HepG2 (cell line): ENCODE data around the gene TOR4A. TPM values are rescaled to one million over a fixed set of nuclear protein-coding genes. Genes with fewer than 3 reads are reported as not detected.

Experiments
- ATAC-seq: fragments of 200-7000 bp; cut with Tn5 transposase; 3 replicates; pipeline ENCODE4 v1.9.1; 2020; ENCODE audit warnings: mild to moderate bottlenecking, moderate library complexity
- BruUV-seq: library from RNA; stranded (reverse); fragments of 400-500 nt; replicated peaks from 2 replicates; lab custom pipeline; 2021; lab: Mats Ljungman, UMichigan
- CTCF ChIA-PET: fragments of 300-600 bp; formaldehyde crosslinking; extraction: SDS; loops from one replicate; lab custom pipeline; 2021; ENCODE audit warnings: low total read pairs, inconsistent platforms, low intra/inter-chr PET ratio; lab: Yijun Ruan, JAX
- POLR2A ChIA-PET: fragments of 350-600 bp; sonication (Branson Sonifier 250); formaldehyde crosslinking; loops from one replicate; lab custom pipeline; 2020; ENCODE audit warnings: antibody characterized with exemption, inconsistent platforms; lab: Yijun Ruan, JAX
- DNase-seq: peaks from one replicate; pipeline ENCODE4 v3.0.0-alpha.2; 2015; ENCODE audit warnings: low spot score
- FAIRE-seq: peaks from 3 replicates; lab custom pipeline; 2011; peaks lifted over from hg19 to GRCh38; lab: Jason Lieb, UNC
- H2AFZ ChIP-seq: one replicate; pipeline ENCODE4 v1.6.1; 2011; ENCODE audit warnings: low read length, inconsistent platforms
- H3K27ac ChIP-seq: fragments of 300-600 bp; 3 replicates; pipeline ENCODE4 v1.8.0; 2011; ENCODE audit warnings: mixed run types, mild to moderate bottlenecking, mixed read lengths, low read length, inconsistent platforms; ENCODE audit not compliant: insufficient read depth; ENCODE audit errors: extremely low read length
- H3K27me3 ChIP-seq, 2 experiments: fragments of 200-600 bp in 1 of 2; 2 replicates in 1 of 2; 3 replicates in 1 of 2; pipeline versions ENCODE4 v1.6.0 to v1.8.0; 2011; ENCODE audit warnings: low read length in 2 of 2, mild to moderate bottlenecking in 2 of 2, moderate library complexity in 2 of 2, inconsistent platforms in 1 of 2; ENCODE audit not compliant: insufficient read depth in 2 of 2, control insufficient read depth in 1 of 2
- H3K36me3 ChIP-seq, 2 experiments: fragments of 200-600 bp in 1 of 2; replicated peaks in 1 of 2; 2 replicates in 1 of 2; 3 replicates in 1 of 2; pipeline versions ENCODE4 v1.5.1 to v1.8.0; 2011; ENCODE audit warnings: low read length in 2 of 2, inconsistent platforms in 1 of 2; ENCODE audit not compliant: insufficient read depth in 2 of 2, control insufficient read depth in 1 of 2
- H3K4me1 ChIP-seq: 2 replicates; pipeline ENCODE4 v1.5.1; 2012; ENCODE audit warnings: low read length, inconsistent platforms; ENCODE audit not compliant: insufficient read depth
- H3K4me2 ChIP-seq: 2 replicates; pipeline ENCODE4 v1.6.0; 2011; ENCODE audit warnings: low read depth, low read length, inconsistent platforms
- H3K4me3 ChIP-seq, 3 experiments: fragments of 200-600 bp in 1 of 3; sonication (generic), shearing (Covaris generic) in 1 of 3; replicated peaks in 1 of 3; 2 replicates each; pipeline ENCODE4 v1.5.1; 2011 to 2016; ENCODE audit warnings: low read length in 3 of 3, inconsistent platforms in 2 of 3, low read depth in 2 of 3, mild to moderate bottlenecking in 2 of 3, control low read depth in 1 of 3, mixed read lengths in 1 of 3; ENCODE audit not compliant: insufficient read depth in 1 of 3
- H3K79me2 ChIP-seq: one replicate; pipeline ENCODE4 v1.6.1; 2011; ENCODE audit warnings: low read length, inconsistent platforms; ENCODE audit not compliant: insufficient read depth
- H3K9ac ChIP-seq: 2 replicates; pipeline ENCODE4 v1.6.0; 2011; ENCODE audit warnings: mild to moderate bottlenecking, low read depth, low read length, inconsistent platforms; ENCODE audit not compliant: insufficient read depth
- H3K9me3 ChIP-seq: 2 replicates; pipeline ENCODE4 v1.5.1; 2012; ENCODE audit warnings: mild to moderate bottlenecking, low read length
- H4K20me1 ChIP-seq: 2 replicates; pipeline ENCODE4 v1.6.0; 2011; ENCODE audit warnings: inconsistent platforms, mild to moderate bottlenecking, low read length, moderate library complexity; ENCODE audit not compliant: insufficient read depth
- AGO2 ChIP-seq: fragments of 200-400 bp; formaldehyde crosslinking; optimal IDR thresholded peaks from 2 replicates; pipeline ENCODE3; 2017; ENCODE audit warnings: mild to moderate bottlenecking, low read depth, low read length, moderate library complexity
- EZH2 ChIP-seq: conservative IDR thresholded peaks from 2 replicates; pipeline ENCODE4 v1.6.1; 2012; ENCODE audit warnings: mild to moderate bottlenecking, low read depth, low read length, moderate library complexity
- HHEX ChIP-seq: IDR thresholded peaks from 2 replicates; pipeline ENCODE4 v1.6.1; 2016; ENCODE audit warnings: control low read depth
- HNF4A ChIP-seq: sonication (generic); formaldehyde crosslinking; IDR thresholded peaks from 2 replicates; pipeline ENCODE4 v1.4.0; 2020; ENCODE audit warnings: missing genetic modification reagents
- PHF5A ChIP-seq: IDR thresholded peaks from one replicate; pipeline ENCODE4 v1.6.1; 2018; ENCODE audit warnings: low read depth, missing genetic modification reagents; ENCODE audit not compliant: unreplicated experiment
- TFAP4 ChIP-seq: sonication (generic); IDR thresholded peaks from 2 replicates; pipeline ENCODE4 v1.6.1; 2016; ENCODE audit warnings: low read depth, borderline replicate concordance
- TGIF2 ChIP-seq: IDR thresholded peaks from 2 replicates; pipeline ENCODE4 v1.6.1; 2016; ENCODE audit warnings: control low read depth, missing compliant biosample characterization
- ZEB1 ChIP-seq: IDR thresholded peaks from 2 replicates; pipeline ENCODE4 v1.6.1; 2012; ENCODE audit warnings: mild to moderate bottlenecking, low read depth, inconsistent platforms; ENCODE audit not compliant: insufficient replicate concordance
- ZNF577 ChIP-seq: sonication (generic); formaldehyde crosslinking; IDR thresholded peaks from 2 replicates; pipeline ENCODE4 v1.4.0; 2020; ENCODE audit warnings: mild to moderate bottlenecking, low read depth, missing genetic modification reagents, borderline replicate concordance
- ZNF792 ChIP-seq: IDR thresholded peaks from 2 replicates; pipeline ENCODE4 v1.6.1; 2016
- WGBS: methylation state at CpG from one replicate; pipeline ENCODE4 v1.1.6; 2017; ENCODE audit warnings: low lambda C conversion rate; 5-methylcytosine and 5-hydroxymethylcytosine counted together
- in situ Hi-C: cut with HindIII; loops from 2 replicates; pipeline ENCODE4 v1.10.0; 2017; ENCODE audit warnings: low pct_unique_long_range_greater_than_20kb; ENCODE audit not compliant: extremely low pct_ligation_motif_present
- intact Hi-C: fragments of 100-400 bp; cut with micrococcal nuclease; formaldehyde crosslinking; loops from one replicate; pipeline ENCODE4 v1.10.0; 2022; ENCODE audit not compliant: unreplicated experiment
- polyA plus RNA-seq, 8 experiments: library from polyadenylated mRNA; depleted of rRNA in 3 of 8; stranded (reverse) in 7 of 8; unstranded in 1 of 8; fragments of >200 nt; fragmentation: Illumina TruSeq in 4 of 8; extraction: Trizol in 4 of 8; gene quantifications; 2 replicates each; pipeline versions ENCODE4 v1.2.1 to v1.2.3, GENCODE V29; 2011 to 2016; ENCODE audit warnings: low read depth in 4 of 8, missing spikeins in 1 of 8, mixed read lengths in 1 of 8; ENCODE audit not compliant: insufficient read depth in 1 of 8
- total RNA-seq, 5 experiments: library from RNA; depleted of rRNA; stranded (reverse); fragments of >200 nt; fragmentation: Illumina TruSeq; extraction: Trizol; gene quantifications; 2 replicates each; pipeline ENCODE4 v1.2.3, GENCODE V29; 2016; ENCODE audit warnings: low read depth in 1 of 5

The TOR4A gene
- total and polyA plus RNA-seq, 2 of the 13 experiments (the other 11 are each of a cell fraction or from before 2014, with no cell fraction given), result 11.1 to 14.2 TPM

- no peak for TF ChIP-seq ZEB1
- 0 out of 2 replicates have a peak, but pooled peaks have one; percentile 32 for TF ChIP-seq HNF4A (CRISPR knock-in tag)
- TF ChIP-seq TFAP4, result no peak
- Histone ChIP-seq H3K4me1 (peaks cover 14% of the 10 kb centered on the region), H3K4me3 (no peak overlapping the region), H3K36me3 (peaks cover 9 to 16% of the 10 kb centered on the region in 2 experiments; a peak in 4 of 5 replicates), H2AFZ (no peak overlapping the region), H3K27ac (no peak overlapping the region), H3K4me2 (no peak overlapping the region), H3K9ac (no peak overlapping the region), H3K9me3 (no peaks in the 10 kb centered on the region), H3K27me3 (no peaks in the 10 kb centered on the region), H3K79me2 (no peaks in the 10 kb centered on the region), H4K20me1 (no peaks in the 10 kb centered on the region; the same call in 1 of the 2 replicates)
- intact Hi-C loops (no loop called here), in situ Hi-C loops (no loop called here)
- FAIRE-seq (no peak), ATAC-seq (no peak), DNase-seq (no peak)
- CTCF ChIA-PET, result interaction anchor here (2.1 kb wide), 1 partner anchor 27 kb away, joined by 13 read pairs; no protein-coding TSS in a partner anchor
- POLR2A ChIA-PET, result interaction anchor here (0.9 kb wide), 1 partner anchor 22 kb away, joined by 4 read pairs; the partner anchor contains the start of gene TUBB4B
- 68% methylated on average over 10 of the region's 10 CpGs for WGBS
- no TSS peak for BruUV-seq
These were observed 14.0 kb upstream of the TOR4A start for GRCh38 chr9:137263506-137263905.

GRCh38 chr9:137264067-137264466 lies 13.5 kb upstream of the TOR4A start:
- no peaks in the 10 kb centered on the region for H3K79me2 ChIP-seq
- no peaks in the 10 kb centered on the region for H3K27me3 ChIP-seq
- intact Hi-C loops (no loop called here), in situ Hi-C loops (no loop called here)
- no peak overlapping the region for H2AFZ ChIP-seq
- no TSS peak for BruUV-seq
- no peak overlapping the region for H3K4me3 ChIP-seq
- TF ChIP-seq AGO2, result peak; percentile 24
- TF ChIP-seq TGIF2 (CRISPR knock-in tag), result no peak
- no peak for TF ChIP-seq PHF5A (CRISPR knock-in tag)
- TF ChIP-seq HHEX (CRISPR knock-in tag), result no peak
- TF ChIP-seq ZNF577 (CRISPR knock-in tag), result no peak
- no peak for TF ChIP-seq ZNF792 (CRISPR knock-in tag)
- TF ChIP-seq EZH2, result no peak
- H3K9ac ChIP-seq, result no peak overlapping the region
- peaks cover 12 to 16% of the 10 kb centered on the region in 2 experiments; a peak in 3 of 5 replicates for H3K36me3 ChIP-seq
- no peaks in the 10 kb centered on the region for H3K9me3 ChIP-seq
- 97% methylated on average over 15 of the region's 22 CpGs for WGBS
- FAIRE-seq (no peak), ATAC-seq (no peak), DNase-seq (no peak)
- no peak overlapping the region for H3K27ac ChIP-seq
- H3K4me2 ChIP-seq, result no peak overlapping the region
- ChIA-PET CTCF (no interaction called here), POLR2A (interaction anchor here (0.9 kb wide), 1 partner anchor 23 kb away, joined by 4 read pairs; the partner anchor contains the start of gene TUBB4B)
- H4K20me1 ChIP-seq, result no peaks in the 10 kb centered on the region; the same call in 1 of the 2 replicates
- peaks cover 19% of the 10 kb centered on the region for H3K4me1 ChIP-seq
